ENCODE data around the gene ILF2. TPM values are rescaled to one million over a fixed set of nuclear protein-coding genes. Genes with fewer than 3 reads are reported as not detected.
"Not testable (repeated sequence)": the region's sequence is repeated elsewhere in the genome, so short reads cannot be mapped to it uniquely, and the experiment has no call there.

Gene ILF2
- total RNA-seq, 1 donor from 2014 or later, result 295 TPM

- H3K4me3 ChIP-seq (ENCODE audit: low read depth, low read length), result peak overlapping the region; percentile 71
- peak; percentile 11 for TF ChIP-seq CTCF (conservative IDR thresholded peaks at IDR 0.05; ENCODE audit: low read depth, low read length)
- DNase-seq (ENCODE audit: low read depth), result no peak
Observed at GRCh38 chr1:153679337-153680119, 8.7 kb upstream of the ILF2 start.

GRCh38 chr1:153678519-153679336 is 7.9 kb upstream of the ILF2 start, which contains the start of gene NPR1:
Gene NPR1, plus strand, starts transcription at chr1:153678688. Its CDS starts 421 bp downstream, at chr1:153679109.
- no peak for TF ChIP-seq CTCF (conservative IDR thresholded peaks at IDR 0.05; ENCODE audit: low read depth, low read length)
- no peak for DNase-seq (ENCODE audit: low read depth)
- peak within 1 kb of the TSS; percentile 71 for H3K4me3 ChIP-seq (ENCODE audit: low read depth, low read length)

- DNase-seq (ENCODE audit: low read depth), result no peak
- peak overlapping the region; percentile 71 for H3K4me3 ChIP-seq (ENCODE audit: low read depth, low read length)
- TF ChIP-seq CTCF (conservative IDR thresholded peaks at IDR 0.05; ENCODE audit: low read depth, low read length), result peak; percentile 97
Observed at GRCh38 chr1:153677718-153678518, 7.1 kb upstream of the ILF2 start.

GRCh38 chr1:153673511-153673910 is 2.7 kb upstream of the ILF2 start:
- no peak for DNase-seq (ENCODE audit: low read depth)
- TF ChIP-seq CTCF (conservative IDR thresholded peaks at IDR 0.05; ENCODE audit: low read depth, low read length), result no peak
- no peak overlapping the region for H3K4me3 ChIP-seq (ENCODE audit: low read depth, low read length)

GRCh38 chr1:153671628-153672353 is 998 bp upstream of the ILF2 start:
- not testable (repeated sequence) for DNase-seq (ENCODE audit: low read depth)

GRCh38 chr1:153670257-153670858 is 435 bp downstream of the ILF2 start:
- peak overlapping the region; percentile 70 for H3K4me3 ChIP-seq (ENCODE audit: low read depth, low read length)
- no peak for TF ChIP-seq CTCF (conservative IDR thresholded peaks at IDR 0.05; ENCODE audit: low read depth, low read length)
- DNase-seq (ENCODE audit: low read depth), result no peak

More at GRCh38 chr1:153671628-153672353, 998 bp upstream of the ILF2 start:
- H3K4me3 ChIP-seq (ENCODE audit: low read depth, low read length), result peak overlapping the region; percentile 43
